ENCODE results near the gene MYRIP.

Gene MYRIP

GRCh38 chr3:39933986-39934693 is 124.7 kb downstream of the MYRIP start:
- Histone ChIP-seq H3K4me1 (peaks cover 0 to 16% (median 5%) of the 10 kb centered on the region in 10 experiments; a peak in 11 of 20 replicates), H3K4me3 (no peak overlapping the region), H3K27me3 (no peaks in the 10 kb centered on the region), H3K9me3 (replicated peaks in 1 of 11) (no peaks in the 10 kb centered on the region), H3K27ac (no peak overlapping the region), H4K20me1 (no peaks in the 10 kb centered on the region), H3K4me2 (0 out of 22 replicates have a peak overlapping the region, but pooled peaks of 1 of the 11 experiments have one; percentile 3), H3K36me3 (no peaks in the 10 kb centered on the region), H3K9ac (no peak overlapping the region)
- TF ChIP-seq Cebpa-rat (IDR thresholded peaks at IDR 0.05) = no peak

GRCh38 chr3:39934696-39935095 is 125.3 kb downstream of the MYRIP start:
- no peaks in the 10 kb centered on the region for H3K9me3 ChIP-seq (replicated peaks in 1 of 11)
- H3K36me3 ChIP-seq = no peaks in the 10 kb centered on the region
- H3K27ac ChIP-seq = no peak overlapping the region
- H4K20me1 ChIP-seq = no peaks in the 10 kb centered on the region
- no peak for TF ChIP-seq Cebpa-rat (IDR thresholded peaks at IDR 0.05)
- H3K4me2 ChIP-seq = no peak overlapping the region
- H3K4me3 ChIP-seq = no peak overlapping the region
- no peak overlapping the region for H3K9ac ChIP-seq
- peaks cover 0 to 16% (median 5%) of the 10 kb centered on the region in 10 experiments; a peak in 11 of 20 replicates for H3K4me1 ChIP-seq
- H3K27me3 ChIP-seq = no peaks in the 10 kb centered on the region

GRCh38 chr3:39935261-39935660 is 125.9 kb downstream of the MYRIP start:
- peaks cover 0 to 16% (median 5%) of the 10 kb centered on the region in 10 experiments; a peak in 11 of 20 replicates for H3K4me1 ChIP-seq
- H3K4me2 ChIP-seq = no peak overlapping the region
- H3K27me3 ChIP-seq = no peaks in the 10 kb centered on the region
- no peak for TF ChIP-seq Cebpa-rat (IDR thresholded peaks at IDR 0.05)
- H3K4me3 ChIP-seq = no peak overlapping the region
- H3K9ac ChIP-seq = no peak overlapping the region
- H4K20me1 ChIP-seq = no peaks in the 10 kb centered on the region
- H3K36me3 ChIP-seq = no peaks in the 10 kb centered on the region
- H3K9me3 ChIP-seq (replicated peaks in 1 of 11) = no peaks in the 10 kb centered on the region
- no peak overlapping the region for H3K27ac ChIP-seq

GRCh38 chr3:39936848-39937247 is 127.4 kb downstream of the MYRIP start:
- no peak overlapping the region for H3K9ac ChIP-seq
- H3K4me2 ChIP-seq = no peak overlapping the region
- H3K4me1 ChIP-seq = peaks cover 0 to 16% (median 5%) of the 10 kb centered on the region in 10 experiments; a peak in 11 of 20 replicates
- no peaks in the 10 kb centered on the region for H3K9me3 ChIP-seq (replicated peaks in 1 of 11)
- no peaks in the 10 kb centered on the region for H3K36me3 ChIP-seq
- H3K4me3 ChIP-seq = no peak overlapping the region
- H3K27me3 ChIP-seq = no peaks in the 10 kb centered on the region
- no peaks in the 10 kb centered on the region for H4K20me1 ChIP-seq
- H3K27ac ChIP-seq = no peak overlapping the region
- no peak for TF ChIP-seq Cebpa-rat (IDR thresholded peaks at IDR 0.05)

- Histone ChIP-seq H3K4me1 (peaks cover 0 to 16% (median 5%) of the 10 kb centered on the region in 10 experiments; a peak in 11 of 20 replicates), H3K9ac (no peak overlapping the region), H3K27ac (peak overlapping the region in 1 of 11 experiments; percentile 11; a peak in 1 of 22 replicates), H4K20me1 (no peaks in the 10 kb centered on the region), H3K27me3 (no peaks in the 10 kb centered on the region), H3K36me3 (no peaks in the 10 kb centered on the region), H3K4me3 (no peak overlapping the region), H3K9me3 (replicated peaks in 1 of 11) (no peaks in the 10 kb centered on the region), H3K4me2 (0 out of 22 replicates have a peak overlapping the region, but pooled peaks of 1 of the 11 experiments have one; percentile 14)
- TF ChIP-seq Cebpa-rat (IDR thresholded peaks at IDR 0.05) = no peak
Observed at GRCh38 chr3:39937315-39937714, 127.9 kb downstream of the MYRIP start.

- H3K4me2 ChIP-seq = no peak overlapping the region; a peak in 1 of 22 replicates
- H3K9ac ChIP-seq = no peak overlapping the region
- no peak overlapping the region for H3K27ac ChIP-seq
- H3K4me1 ChIP-seq = peaks cover 0 to 16% (median 5%) of the 10 kb centered on the region in 10 experiments; a peak in 11 of 20 replicates
- no peaks in the 10 kb centered on the region for H3K36me3 ChIP-seq
- TF ChIP-seq Cebpa-rat (IDR thresholded peaks at IDR 0.05) = no peak
- no peaks in the 10 kb centered on the region for H4K20me1 ChIP-seq
- no peaks in the 10 kb centered on the region for H3K9me3 ChIP-seq (replicated peaks in 1 of 11)
- H3K27me3 ChIP-seq = no peaks in the 10 kb centered on the region
- no peak overlapping the region for H3K4me3 ChIP-seq
Observed at GRCh38 chr3:39937874-39938273, 128.5 kb downstream of the MYRIP start.

DNA sequence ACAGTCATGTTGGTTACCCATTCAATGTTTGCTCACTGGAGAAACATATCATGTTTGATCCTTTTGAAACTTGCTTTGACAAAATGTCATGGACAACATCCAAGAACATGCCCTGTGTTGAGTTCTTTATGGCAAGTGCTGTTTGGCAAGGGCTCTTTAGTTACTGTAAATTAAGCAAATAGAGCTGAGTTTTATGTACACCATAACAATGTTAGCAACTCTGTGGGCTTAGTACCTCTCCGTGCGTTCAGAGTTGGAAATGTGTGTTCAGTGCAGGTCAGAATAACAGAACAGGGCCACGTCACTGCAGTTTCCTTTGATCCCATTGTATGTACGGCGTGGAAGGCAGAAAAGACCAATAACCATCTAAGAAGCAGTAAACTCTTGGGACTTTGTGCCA is 132.5 kb downstream of the MYRIP start:
- H4K20me1 ChIP-seq = no peaks in the 10 kb centered on the region
- H3K4me1 ChIP-seq = peaks cover 0 to 15% (median 5%) of the 10 kb centered on the region in 10 experiments; a peak in 10 of 20 replicates
- no peak for TF ChIP-seq Cebpa-rat (IDR thresholded peaks at IDR 0.05)
- H3K27me3 ChIP-seq = no peaks in the 10 kb centered on the region
- H3K4me2 ChIP-seq = no peak overlapping the region
- no peaks in the 10 kb centered on the region for H3K9me3 ChIP-seq (replicated peaks in 1 of 11)
- no peak overlapping the region for H3K27ac ChIP-seq
- H3K4me3 ChIP-seq = no peak overlapping the region
- no peak overlapping the region for H3K9ac ChIP-seq
- no peaks in the 10 kb centered on the region for H3K36me3 ChIP-seq

DNA sequence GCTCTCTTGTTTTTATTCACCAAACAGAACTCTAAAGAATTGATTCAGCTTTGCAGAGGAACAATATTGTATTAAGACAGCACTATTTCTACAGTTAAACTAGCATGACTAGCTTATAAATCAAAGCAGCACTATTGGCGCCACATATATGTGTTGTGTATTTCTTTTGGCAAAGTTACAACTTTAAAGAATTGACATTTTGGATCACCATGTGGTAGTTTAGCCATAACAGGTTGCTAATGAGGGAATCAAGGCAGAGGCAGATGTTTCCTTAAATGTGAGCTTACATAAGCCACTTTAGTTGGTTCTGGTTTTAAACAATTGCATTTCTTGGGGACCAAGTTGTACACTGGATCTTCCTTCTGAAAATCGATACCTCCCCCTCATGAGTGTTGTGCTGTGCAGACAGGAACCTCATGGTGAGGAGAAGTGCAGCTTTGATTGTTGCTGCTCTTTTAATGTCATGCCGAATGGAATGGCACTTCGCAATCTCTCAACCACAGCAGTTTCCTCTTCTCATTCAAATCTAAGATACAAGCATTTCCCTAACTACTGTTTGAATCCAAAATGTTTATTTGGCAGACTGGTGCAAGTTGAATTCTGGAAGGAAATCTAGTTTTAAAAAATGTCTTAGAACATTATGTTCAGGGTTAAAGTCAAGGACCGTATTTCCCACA is 151.2 kb downstream of the MYRIP start:
- no peak for TF ChIP-seq Cebpa-rat (IDR thresholded peaks at IDR 0.05)
- no peaks in the 10 kb centered on the region for H3K27me3 ChIP-seq
- no peak overlapping the region for H3K27ac ChIP-seq
- no peak overlapping the region for H3K4me3 ChIP-seq
- no peaks in the 10 kb centered on the region for H3K36me3 ChIP-seq
- no peak overlapping the region for H3K9ac ChIP-seq
- 0 out of 22 replicates have a peak, but pooled peaks cover 0 to 7% (median 0%) of the 10 kb centered on the region in 11 experiments for H3K9me3 ChIP-seq (replicated peaks in 1 of 11)
- H4K20me1 ChIP-seq = no peaks in the 10 kb centered on the region
- H3K4me2 ChIP-seq = peak overlapping the region; percentile 12 to 60 (median 45); a peak in 20 of 22 replicates
- H3K4me1 ChIP-seq = peaks cover 11 to 17% (median 13%) of the 10 kb centered on the region in 10 experiments

DNA sequence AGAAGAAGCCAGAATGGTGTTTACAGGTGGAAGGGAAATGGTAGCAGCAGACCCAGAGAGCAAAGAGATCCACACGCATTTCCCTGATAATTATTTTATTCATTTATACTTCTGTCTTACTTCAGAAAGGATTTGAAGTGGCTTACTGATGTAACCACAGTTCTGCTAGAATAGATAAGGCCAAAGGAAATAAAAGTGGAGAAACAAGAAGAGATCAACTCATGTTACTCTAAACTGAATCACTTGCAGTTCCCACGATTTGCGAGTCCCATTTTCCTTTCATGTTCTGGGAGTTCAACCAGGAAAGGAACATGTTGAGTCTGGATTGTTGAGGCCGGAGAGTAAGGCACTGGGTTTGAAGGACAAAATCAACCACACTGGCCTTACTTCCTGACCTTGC is 151.8 kb downstream of the MYRIP start:
- no peak overlapping the region for H3K27ac ChIP-seq
- H3K27me3 ChIP-seq = no peaks in the 10 kb centered on the region
- H3K36me3 ChIP-seq = no peaks in the 10 kb centered on the region
- H3K9ac ChIP-seq = no peak overlapping the region
- no peak overlapping the region for H3K4me3 ChIP-seq
- H4K20me1 ChIP-seq = no peaks in the 10 kb centered on the region
- 0 out of 22 replicates have a peak, but pooled peaks cover 0 to 7% (median 0%) of the 10 kb centered on the region in 11 experiments for H3K9me3 ChIP-seq (replicated peaks in 1 of 11)
- no peak for TF ChIP-seq Cebpa-rat (IDR thresholded peaks at IDR 0.05)
- H3K4me1 ChIP-seq = peaks cover 11 to 17% (median 13%) of the 10 kb centered on the region in 10 experiments
- peak overlapping the region; percentile 12 to 60 (median 45); a peak in 21 of 22 replicates for H3K4me2 ChIP-seq
